Natural killer cell (primary cell): ENCODE data around the gene PDE3A. TPM values are rescaled to one million over a fixed set of nuclear protein-coding genes. Genes with fewer than 3 reads are reported as not detected.

Experiments used
- ATAC-seq, 3 donors: fragments of 150-1000 bp in 2 of 3; fragments of 200-7000 bp in 1 of 3; cut with Tn5 transposase; 1 replicate in 1 of 3; 2 replicates in 2 of 3; pipeline ENCODE4 v1.10.0; 2021; ENCODE audit warnings: mild to moderate bottlenecking in 2 of 3, moderate library complexity in 2 of 3
- DNase-seq, 2 donors: peaks; one replicate each; pipeline versions ENCODE4 v3.0.0 to v3.0.0-alpha.2; 2013 to 2021; ENCODE audit warnings: mixed read lengths in 1 of 2
- H3K27ac ChIP-seq: one replicate; pipeline ENCODE4 v1.5.1; 2013; ENCODE audit warnings: mild to moderate bottlenecking, low read length
- H3K27me3 ChIP-seq: one replicate; pipeline ENCODE4 v1.6.1; 2013; ENCODE audit warnings: low read length; ENCODE audit not compliant: control insufficient read depth, insufficient read depth
- H3K36me3 ChIP-seq: one replicate; pipeline ENCODE4 v1.6.1; 2013; ENCODE audit warnings: low read length; ENCODE audit not compliant: control insufficient read depth, insufficient read depth
- H3K4me1 ChIP-seq: one replicate; pipeline ENCODE4 v1.6.1; 2013; ENCODE audit warnings: low read length; ENCODE audit not compliant: control insufficient read depth, insufficient read depth
- H3K4me3 ChIP-seq: one replicate; pipeline ENCODE4 v1.5.1; 2013; ENCODE audit warnings: low read length
- H3K9me3 ChIP-seq: one replicate; pipeline ENCODE4 v1.6.1; 2013; ENCODE audit warnings: low read length; ENCODE audit not compliant: control insufficient read depth, insufficient read depth
- H3K27ac Mint-ChIP-seq, 2 donors: one replicate each; pipeline ENCODE4 v1.8.0; 2022; ENCODE audit warnings: mild to moderate bottlenecking in 2 of 2, mixed read lengths in 2 of 2, moderate library complexity in 1 of 2
- H3K27me3 Mint-ChIP-seq, 2 donors: one replicate each; pipeline ENCODE4 v1.8.0; 2022; ENCODE audit warnings: low read depth in 2 of 2, mixed read lengths in 2 of 2
- H3K36me3 Mint-ChIP-seq: one replicate; pipeline ENCODE4 v1.8.0; 2022; ENCODE audit warnings: mixed read lengths
- H3K4me1 Mint-ChIP-seq, 2 donors: one replicate each; pipeline ENCODE4 v1.8.0; 2022; ENCODE audit warnings: mixed read lengths in 2 of 2
- H3K4me3 Mint-ChIP-seq: one replicate; pipeline ENCODE4 v1.8.0; 2022; ENCODE audit warnings: mild to moderate bottlenecking, moderate library complexity, mixed read lengths
- H3K9me3 Mint-ChIP-seq, 2 donors: one replicate each; pipeline ENCODE4 v1.8.0; 2022; ENCODE audit warnings: mixed read lengths in 2 of 2
- WGBS: methylation state at CpG from one replicate; pipeline ENCODE4 v1.1.7; 2013; ENCODE audit warnings: missing lambda C conversion rate; ENCODE audit not compliant: insufficient coverage; 5-methylcytosine and 5-hydroxymethylcytosine counted together
- intact Hi-C: fragments of 100-400 bp; cut with micrococcal nuclease; formaldehyde crosslinking; loops from one replicate; pipeline ENCODE4 v1.14.2; 2022
- total RNA-seq, 4 donors: library from RNA; stranded (reverse); fragments of 120-200 nt in 1 of 4; gene quantifications; one replicate each; pipeline versions ENCODE4 v1.2.3 to v1.2.4, GENCODE V29; 2013 to 2022
- TF ChIP-seq, protein P1 (sequence below): fragments of 200-600 bp; IDR thresholded peaks from one replicate; pipeline ENCODE4 v1.8.0; 2022; ENCODE audit warnings: antibody characterized with exemption

PDE3A gene
- total RNA-seq, 3 donors from 2014 or later (not counting 1 experiment from before 2014, with no cell fraction given): 0.20 to 0.28 (median 0.27) TPM

DNA sequence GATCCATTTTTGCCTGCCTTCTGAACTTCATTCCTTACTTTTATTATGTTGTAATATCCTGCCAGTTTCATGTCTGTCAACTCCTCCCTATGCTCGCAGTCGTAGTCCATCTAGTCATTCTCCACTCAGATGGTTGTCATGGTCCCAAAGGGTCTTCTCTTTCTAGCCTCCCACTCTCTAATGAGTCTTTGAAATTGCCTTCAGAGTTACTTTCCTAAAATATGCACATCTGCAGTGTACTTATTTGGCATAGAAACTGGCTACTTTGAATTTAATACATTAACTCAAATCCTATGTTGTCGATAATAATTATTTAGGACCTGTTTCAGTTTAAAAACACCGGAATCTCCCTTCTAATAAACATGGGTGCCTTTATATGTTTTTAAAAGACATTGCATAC is 101.0 kb downstream of the PDE3A start:
- H3K9me3 Mint-ChIP-seq: no peaks in the 10 kb centered on the region
- intact Hi-C loops: no loop called here

DNA sequence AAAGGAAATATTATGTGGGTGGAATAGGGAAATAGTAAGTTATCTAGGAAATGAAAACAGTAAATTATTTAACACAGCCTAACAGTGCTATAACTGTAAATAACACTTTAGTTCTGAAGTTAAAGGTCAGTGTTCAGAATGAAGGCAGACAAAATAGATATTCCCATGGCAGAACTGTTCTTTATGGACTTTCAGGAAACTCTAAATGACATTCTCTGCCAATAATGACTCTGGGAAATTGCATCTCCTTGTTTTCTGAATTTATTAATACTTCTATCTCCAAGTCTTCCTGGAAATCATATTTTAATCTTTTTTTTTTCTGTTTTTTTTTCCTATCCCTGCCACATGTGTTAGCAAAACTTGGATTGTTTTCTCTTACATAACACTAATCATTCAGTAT is 101.4 kb downstream of the PDE3A start:
- H3K4me3 Mint-ChIP-seq: no peak overlapping the region
- peaks cover 3 to 6% of the 10 kb centered on the region in 2 donors for H3K27me3 Mint-ChIP-seq
- no peak for ATAC-seq

More for the DNA sequence above, 101.0 kb downstream of the PDE3A start:
- TF ChIP-seq, protein P1, sequence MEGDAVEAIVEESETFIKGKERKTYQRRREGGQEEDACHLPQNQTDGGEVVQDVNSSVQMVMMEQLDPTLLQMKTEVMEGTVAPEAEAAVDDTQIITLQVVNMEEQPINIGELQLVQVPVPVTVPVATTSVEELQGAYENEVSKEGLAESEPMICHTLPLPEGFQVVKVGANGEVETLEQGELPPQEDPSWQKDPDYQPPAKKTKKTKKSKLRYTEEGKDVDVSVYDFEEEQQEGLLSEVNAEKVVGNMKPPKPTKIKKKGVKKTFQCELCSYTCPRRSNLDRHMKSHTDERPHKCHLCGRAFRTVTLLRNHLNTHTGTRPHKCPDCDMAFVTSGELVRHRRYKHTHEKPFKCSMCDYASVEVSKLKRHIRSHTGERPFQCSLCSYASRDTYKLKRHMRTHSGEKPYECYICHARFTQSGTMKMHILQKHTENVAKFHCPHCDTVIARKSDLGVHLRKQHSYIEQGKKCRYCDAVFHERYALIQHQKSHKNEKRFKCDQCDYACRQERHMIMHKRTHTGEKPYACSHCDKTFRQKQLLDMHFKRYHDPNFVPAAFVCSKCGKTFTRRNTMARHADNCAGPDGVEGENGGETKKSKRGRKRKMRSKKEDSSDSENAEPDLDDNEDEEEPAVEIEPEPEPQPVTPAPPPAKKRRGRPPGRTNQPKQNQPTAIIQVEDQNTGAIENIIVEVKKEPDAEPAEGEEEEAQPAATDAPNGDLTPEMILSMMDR: no peak
- ATAC-seq: no peak
- WGBS: 98% methylated on average over 2 of the region's 4 CpGs
- Histone ChIP-seq H3K36me3 (no peaks in the 10 kb centered on the region), H3K27me3 (no peaks in the 10 kb centered on the region), H3K27ac (no peak overlapping the region), H3K4me1 (no peaks in the 10 kb centered on the region), H3K4me3 (no peak overlapping the region), H3K9me3 (no peaks in the 10 kb centered on the region)
- DNase-seq: no peak
- H3K4me1 Mint-ChIP-seq: no peaks in the 10 kb centered on the region
- no peak overlapping the region for H3K27ac Mint-ChIP-seq
- H3K27me3 Mint-ChIP-seq: peaks cover 3 to 6% of the 10 kb centered on the region in 2 donors
- H3K4me3 Mint-ChIP-seq: no peak overlapping the region
- no peaks in the 10 kb centered on the region for H3K36me3 Mint-ChIP-seq

DNA sequence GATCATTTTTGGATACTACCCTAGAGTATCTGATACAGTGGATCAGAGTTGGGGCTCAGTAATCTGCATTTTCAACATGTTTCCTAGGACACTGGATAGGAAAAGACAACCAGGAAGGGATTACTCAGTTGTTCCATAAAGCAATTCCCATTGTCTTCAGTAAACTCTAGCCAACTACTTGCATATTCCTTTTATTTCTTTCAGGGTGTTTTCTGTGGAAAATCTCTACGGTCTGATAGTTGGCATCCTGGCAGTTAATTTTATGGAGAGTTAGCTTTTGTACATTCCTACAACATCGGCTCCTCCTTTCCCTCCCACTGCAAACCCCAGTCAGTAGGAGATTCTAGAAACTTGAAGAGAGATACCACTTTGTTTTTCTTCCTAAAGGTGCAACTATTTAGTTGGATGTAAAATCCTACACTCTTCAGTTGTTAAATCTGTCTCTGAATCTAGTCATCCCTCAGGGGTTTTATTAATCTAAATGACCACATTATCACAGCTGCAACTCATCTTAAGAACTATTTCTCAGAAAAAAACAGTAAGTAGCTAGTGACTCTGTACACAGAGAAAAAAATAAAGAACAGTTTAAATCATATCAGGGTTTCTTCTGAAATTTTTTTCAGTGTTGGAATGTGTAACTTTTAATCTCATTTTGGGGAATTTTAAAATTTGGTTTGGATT is 103.9 kb downstream of the PDE3A start:
- DNase-seq (no peak), ATAC-seq (no peak)
- H3K4me1 ChIP-seq: no peaks in the 10 kb centered on the region
- intact Hi-C loops: no loop called here
- H3K27ac ChIP-seq: no peak overlapping the region
- 100% methylated on average over 1 of the region's 2 CpGs for WGBS
- Mint-ChIP-seq H3K9me3 (no peaks in the 10 kb centered on the region), H3K36me3 (no peaks in the 10 kb centered on the region), H3K27me3 (peaks cover 3 to 6% of the 10 kb centered on the region in 2 donors), H3K4me1 (no peaks in the 10 kb centered on the region), H3K27ac (no peak overlapping the region), H3K4me3 (no peak overlapping the region)
- H3K27me3 ChIP-seq: no peaks in the 10 kb centered on the region
- no peak overlapping the region for H3K4me3 ChIP-seq
- no peaks in the 10 kb centered on the region for H3K36me3 ChIP-seq
- TF ChIP-seq, protein P1: no peak
- H3K9me3 ChIP-seq: no peaks in the 10 kb centered on the region

More for the DNA sequence above, 101.4 kb downstream of the PDE3A start:
- no peak overlapping the region for H3K27ac Mint-ChIP-seq
- Histone ChIP-seq H3K4me3 (no peak overlapping the region), H3K27me3 (no peaks in the 10 kb centered on the region), H3K4me1 (no peaks in the 10 kb centered on the region), H3K9me3 (no peaks in the 10 kb centered on the region), H3K36me3 (no peaks in the 10 kb centered on the region), H3K27ac (no peak overlapping the region)
- no peaks in the 10 kb centered on the region for H3K36me3 Mint-ChIP-seq
- intact Hi-C loops: no loop called here
- no peak for DNase-seq
- H3K9me3 Mint-ChIP-seq: no peaks in the 10 kb centered on the region
- no peaks in the 10 kb centered on the region for H3K4me1 Mint-ChIP-seq
- TF ChIP-seq, protein P1: no peak

DNA sequence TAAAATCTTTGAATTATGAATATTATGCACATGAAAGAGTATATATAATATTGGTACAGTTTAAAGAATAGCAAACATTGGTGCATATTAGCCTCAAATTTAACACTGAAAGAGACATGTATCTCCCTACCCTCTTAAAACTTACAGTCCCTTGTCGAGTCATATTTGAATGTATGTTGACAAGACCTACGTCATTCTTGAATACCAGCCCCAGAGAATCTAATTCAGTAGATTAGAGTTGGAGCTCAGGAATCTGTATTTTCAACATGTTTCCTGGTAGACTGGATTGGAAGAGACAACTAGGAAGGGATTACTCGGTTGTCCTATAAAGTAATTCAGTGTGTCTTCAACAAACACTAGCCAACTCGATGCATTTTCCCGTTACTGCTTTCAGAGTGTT is 104.8 kb downstream of the PDE3A start:
- TF ChIP-seq, protein P1: no peak
- Mint-ChIP-seq H3K4me1 (no peaks in the 10 kb centered on the region), H3K9me3 (no peaks in the 10 kb centered on the region), H3K27ac (no peak overlapping the region), H3K4me3 (no peak overlapping the region), H3K36me3 (no peaks in the 10 kb centered on the region), H3K27me3 (peaks cover 3% of the 10 kb centered on the region in 2 donors)
- ATAC-seq (no peak), DNase-seq (no peak)
- Histone ChIP-seq H3K36me3 (no peaks in the 10 kb centered on the region), H3K4me1 (no peaks in the 10 kb centered on the region), H3K4me3 (no peak overlapping the region), H3K9me3 (no peaks in the 10 kb centered on the region), H3K27ac (no peak overlapping the region), H3K27me3 (no peaks in the 10 kb centered on the region)
- WGBS: 95% methylated on average over 5 of the region's 5 CpGs
- intact Hi-C loops: no loop called here
